CD4-positive, alpha-beta memory T cell (primary cell): ENCODE data around the gene TTC28. TPM values are rescaled to one million over a fixed set of nuclear protein-coding genes. Genes with fewer than 3 reads are reported as not detected.
"Not testable (repeated sequence)": the region's sequence is repeated elsewhere in the genome, so short reads cannot be mapped to it uniquely, and the experiment has no call there.

Experiments
- CTCF ChIA-PET: fragments of 350-600 bp; sonication (Branson Sonifier 250); formaldehyde crosslinking; loops from one replicate; lab custom pipeline; 2021; ENCODE audit warnings: inconsistent platforms; ENCODE audit not compliant: partially characterized antibody; lab: Charles Lee
- POLR2A ChIA-PET: fragments of 350-600 bp; sonication (Branson Sonifier 250); formaldehyde crosslinking; loops from one replicate; lab custom pipeline; 2021; ENCODE audit not compliant: partially characterized antibody; lab: Charles Lee
- DNase-seq, 5 donors: peaks; one replicate each; pipeline versions ENCODE4 v3.0.0 to v3.0.0-alpha.2; 2020 to 2022; ENCODE audit warnings: mixed read lengths in 1 of 5
- H3K27ac ChIP-seq: one replicate; pipeline ENCODE4 v1.7.0; 2013; ENCODE audit warnings: low read depth, low read length
- H3K27me3 ChIP-seq: 2 replicates; pipeline ENCODE4 v1.7.0; 2013; ENCODE audit warnings: mild to moderate bottlenecking, low read length, moderate library complexity; ENCODE audit not compliant: insufficient read depth
- H3K36me3 ChIP-seq: 2 replicates; pipeline ENCODE4 v1.7.0; 2013; ENCODE audit warnings: mild to moderate bottlenecking, low read length, moderate library complexity; ENCODE audit not compliant: insufficient read depth
- H3K4me1 ChIP-seq: 2 replicates; pipeline ENCODE4 v1.7.0; 2013; ENCODE audit warnings: mild to moderate bottlenecking, low read length, moderate library complexity; ENCODE audit not compliant: insufficient read depth
- H3K4me3 ChIP-seq, 2 donors: one replicate each; pipeline ENCODE4 v1.7.0; 2013; ENCODE audit warnings: low read length in 2 of 2, mild to moderate bottlenecking in 1 of 2
- H3K9me3 ChIP-seq, 2 donors: one replicate each; pipeline ENCODE4 v1.7.0; 2013; ENCODE audit warnings: low read length in 2 of 2, control low read depth in 1 of 2; ENCODE audit not compliant: control insufficient read depth in 1 of 2
- H3K27ac Mint-ChIP-seq, 7 donors: one replicate each; pipeline ENCODE4 v1.8.0; 2020 to 2021; ENCODE audit warnings: mixed read lengths in 7 of 7, mild to moderate bottlenecking in 6 of 7, inconsistent platforms in 3 of 7, moderate library complexity in 3 of 7
- H3K27me3 Mint-ChIP-seq, 2 donors: one replicate each; pipeline ENCODE4 v1.8.0; 2020 to 2021; ENCODE audit warnings: mixed read lengths in 2 of 2
- H3K36me3 Mint-ChIP-seq, 2 donors: one replicate each; pipeline ENCODE4 v1.8.0; 2020 to 2021; ENCODE audit warnings: mixed read lengths in 2 of 2, inconsistent platforms in 1 of 2, mild to moderate bottlenecking in 1 of 2
- H3K4me1 Mint-ChIP-seq, 4 donors: one replicate each; pipeline ENCODE4 v1.8.0; 2020 to 2021; ENCODE audit warnings: mixed read lengths in 4 of 4, mild to moderate bottlenecking in 1 of 4
- H3K4me3 Mint-ChIP-seq, 8 donors: one replicate each; pipeline ENCODE4 v1.8.0; 2020 to 2021; ENCODE audit warnings: mixed read lengths in 8 of 8, mild to moderate bottlenecking in 7 of 8, moderate library complexity in 6 of 8, inconsistent platforms in 3 of 8
- H3K9me3 Mint-ChIP-seq, 8 donors: one replicate each; pipeline ENCODE4 v1.8.0; 2020 to 2021; ENCODE audit warnings: mixed read lengths in 8 of 8, mild to moderate bottlenecking in 5 of 8, inconsistent platforms in 3 of 8, moderate library complexity in 1 of 8
- intact Hi-C: fragments of 100-400 bp; cut with micrococcal nuclease; formaldehyde crosslinking; loops from one replicate; pipeline ENCODE4 v1.15.1; 2023
- polyA plus RNA-seq, 2 donors: library from polyadenylated mRNA; unstranded; fragments of 300-500 nt; fragmentation: Illumina TruSeq; gene quantifications; one replicate each; pipeline ENCODE4 v1.2.3, GENCODE V29; 2021
- total RNA-seq, 2 experiments: library from RNA; stranded (reverse); gene quantifications; one replicate each; pipeline ENCODE4 v1.2.3, GENCODE V29; 2021

TTC28 gene
- total and polyA plus RNA-seq, 4 experiments from 2014 or later = 0.50 to 1.7 (median 1.6) TPM; not detected in 1

- H3K27me3 Mint-ChIP-seq, H3K4me1 ChIP-seq, POLR2A ChIA-PET, DNase-seq, H3K4me3 ChIP-seq, H3K36me3 ChIP-seq, H3K27me3 ChIP-seq, H3K4me3 Mint-ChIP-seq, H3K9me3 Mint-ChIP-seq, intact Hi-C loops, H3K4me1 Mint-ChIP-seq, H3K27ac ChIP-seq, H3K9me3 ChIP-seq, CTCF ChIA-PET: not testable (repeated sequence)
- H3K27ac Mint-ChIP-seq = peak overlapping the region in 1 of 7 donors; percentile 70
- H3K36me3 Mint-ChIP-seq = peaks cover 11 to 31% of the 10 kb centered on the region in 2 donors
Measured at GRCh38 chr22:28693041-28693760, 13.6 kb upstream of the TTC28 start.

DNA sequence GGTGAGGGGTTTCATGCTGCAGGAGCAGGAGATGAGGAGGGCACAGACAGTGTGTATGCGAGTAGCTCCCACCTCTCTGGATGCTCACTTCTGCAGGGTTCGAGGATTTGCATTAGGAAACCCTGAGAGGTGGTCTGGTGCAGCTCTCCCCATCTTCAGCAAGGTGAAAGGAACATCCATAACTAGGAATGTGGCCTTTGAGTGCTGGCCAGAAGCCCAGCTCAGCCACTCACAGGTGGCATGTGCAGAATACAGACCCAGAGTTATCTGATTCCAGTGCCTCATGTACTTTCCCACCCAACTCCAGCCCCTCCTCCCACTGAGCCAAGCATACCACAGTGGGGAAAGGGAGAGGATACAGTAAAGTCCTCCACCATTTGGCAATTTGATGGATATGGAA is 10.2 kb upstream of the TTC28 start:
- CTCF ChIA-PET, H3K36me3 ChIP-seq, H3K4me3 ChIP-seq, H3K9me3 ChIP-seq, H3K27me3 Mint-ChIP-seq, H3K9me3 Mint-ChIP-seq, H3K4me1 ChIP-seq, DNase-seq, H3K27me3 ChIP-seq, POLR2A ChIA-PET, intact Hi-C loops, H3K4me3 Mint-ChIP-seq, H3K27ac ChIP-seq, H3K4me1 Mint-ChIP-seq: not testable (repeated sequence)
- Mint-ChIP-seq H3K36me3 (peaks cover 11 to 28% of the 10 kb centered on the region in 2 donors), H3K27ac (peak overlapping the region in 1 of 7 donors; percentile 37)

DNA sequence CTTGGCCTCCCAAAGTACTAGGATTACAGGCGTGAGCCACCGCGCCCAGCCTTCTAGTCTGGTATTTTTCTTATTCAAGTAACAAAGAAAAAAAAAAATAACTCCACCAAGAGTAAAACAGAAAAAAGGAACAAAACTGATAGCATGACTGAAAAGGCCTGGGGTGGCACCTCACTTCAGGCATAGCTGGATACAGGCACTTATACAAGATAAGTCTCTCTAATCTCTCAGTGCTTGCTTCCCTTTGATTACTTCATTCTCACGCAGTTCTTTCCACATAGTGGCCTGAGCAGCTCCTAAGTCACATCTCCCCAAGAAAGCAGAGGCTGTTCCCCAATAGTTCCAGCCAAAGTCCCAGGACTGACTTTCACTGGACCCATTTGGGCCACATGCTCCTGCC is 3.3 kb upstream of the TTC28 start:
- DNase-seq, H3K36me3 ChIP-seq, H3K36me3 Mint-ChIP-seq, intact Hi-C loops, H3K9me3 Mint-ChIP-seq, H3K27me3 ChIP-seq, H3K4me1 ChIP-seq, H3K9me3 ChIP-seq, CTCF ChIA-PET, H3K4me3 ChIP-seq, POLR2A ChIA-PET, H3K27ac Mint-ChIP-seq, H3K27ac ChIP-seq, H3K4me3 Mint-ChIP-seq: not testable (repeated sequence)
- Mint-ChIP-seq H3K27me3 (peaks cover 22 to 36% of the 10 kb centered on the region in 2 donors), H3K4me1 (peaks cover 2 to 11% (median 6%) of the 10 kb centered on the region in 4 donors)

GRCh38 chr22:28680813-28681490 is 1.3 kb upstream of the TTC28 start:
- CTCF ChIA-PET, H3K4me3 ChIP-seq, H3K9me3 ChIP-seq, H3K27me3 ChIP-seq, H3K36me3 ChIP-seq, intact Hi-C loops, POLR2A ChIA-PET, H3K9me3 Mint-ChIP-seq, H3K36me3 Mint-ChIP-seq, H3K4me1 ChIP-seq, DNase-seq, H3K27ac ChIP-seq: not testable (repeated sequence)
- Mint-ChIP-seq H3K27me3 (peaks cover 26 to 35% of the 10 kb centered on the region in 2 donors), H3K4me3 (peak overlapping the region in 4 of 8 donors; percentile 10 to 69 (median 47)), H3K4me1 (peaks cover 2 to 11% (median 6%) of the 10 kb centered on the region in 4 donors), H3K27ac (peak overlapping the region in 1 of 7 donors; percentile 13)

GRCh38 chr22:28678778-28679610 is 646 bp downstream of the TTC28 start:
- CTCF ChIA-PET, H3K4me3 ChIP-seq, H3K9me3 Mint-ChIP-seq, H3K9me3 ChIP-seq, H3K36me3 Mint-ChIP-seq, DNase-seq, H3K36me3 ChIP-seq, intact Hi-C loops, H3K27ac ChIP-seq, POLR2A ChIA-PET: not testable (repeated sequence)
- Histone ChIP-seq H3K4me1 (peaks cover 23% of the 10 kb centered on the region), H3K27me3 (peaks cover 22% of the 10 kb centered on the region)
- peak overlapping the region in 1 of 7 donors; percentile 29 for H3K27ac Mint-ChIP-seq
- H3K4me1 Mint-ChIP-seq = peaks cover 11 to 28% (median 16%) of the 10 kb centered on the region in 4 donors
- peaks cover 34 to 47% of the 10 kb centered on the region in 2 donors for H3K27me3 Mint-ChIP-seq
- H3K4me3 Mint-ChIP-seq = peak overlapping the region; percentile 32 to 81 (median 64)

DNA sequence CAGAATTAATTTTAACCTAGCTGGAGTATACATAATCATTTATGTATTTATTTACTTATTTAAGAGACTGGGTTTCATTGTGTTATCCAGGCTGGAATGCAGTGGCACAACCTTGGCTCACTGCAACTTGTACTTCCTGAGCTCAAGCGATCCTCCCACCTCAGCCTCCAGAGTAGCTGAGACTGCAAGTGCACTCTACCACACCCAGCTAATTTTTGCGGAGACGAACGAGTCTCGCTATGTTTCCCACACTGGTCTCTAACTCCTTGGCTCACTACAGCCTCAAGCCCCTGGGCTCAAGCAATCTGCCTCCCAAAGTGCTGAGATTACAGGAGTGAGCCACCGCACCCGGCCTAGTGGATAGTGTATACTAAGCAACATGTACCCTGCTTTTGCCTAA is 1.5 kb downstream of the TTC28 start:
- Histone ChIP-seq H3K27me3 (peaks cover 22% of the 10 kb centered on the region), H3K4me1 (peaks cover 31% of the 10 kb centered on the region)
- H3K27ac ChIP-seq, intact Hi-C loops, H3K36me3 Mint-ChIP-seq, CTCF ChIA-PET, H3K9me3 Mint-ChIP-seq, H3K4me3 ChIP-seq, DNase-seq, H3K9me3 ChIP-seq, H3K36me3 ChIP-seq, POLR2A ChIA-PET, H3K27ac Mint-ChIP-seq: not testable (repeated sequence)
- Mint-ChIP-seq H3K4me3 (peak overlapping the region in 2 of 8 donors; percentile 13 to 24), H3K4me1 (peaks cover 17 to 36% (median 22%) of the 10 kb centered on the region in 4 donors), H3K27me3 (peaks cover 37 to 50% of the 10 kb centered on the region in 2 donors)

DNA sequence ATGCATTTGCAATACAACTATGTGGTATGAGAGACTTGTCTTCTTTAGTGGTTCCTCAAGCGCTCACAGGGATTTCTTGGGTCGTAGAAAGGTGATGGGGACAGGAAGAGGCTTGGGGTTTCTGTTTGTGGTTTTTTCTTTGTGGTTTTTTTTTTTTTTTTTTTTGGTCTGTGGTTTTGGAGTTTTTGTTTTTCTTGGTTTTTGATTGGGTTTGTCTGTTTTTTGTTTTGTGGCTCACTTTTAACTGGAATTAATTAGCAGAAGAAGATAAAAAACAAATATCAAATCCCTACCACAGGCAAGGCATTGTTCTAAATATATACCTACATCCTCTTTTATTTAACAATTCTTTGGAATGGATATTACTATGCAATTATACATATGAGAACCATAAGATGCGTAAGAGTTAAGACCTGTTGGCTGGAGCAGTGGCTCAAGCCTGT is 5.5 kb downstream of the TTC28 start:
- peaks cover 0 to 3% of the 10 kb centered on the region in 2 donors for H3K36me3 Mint-ChIP-seq
- ChIA-PET CTCF (no interaction called here), POLR2A (no interaction called here)
- Histone ChIP-seq H3K27ac (no peak overlapping the region), H3K4me1 (peaks cover 36% of the 10 kb centered on the region), H3K27me3 (peaks cover 36% of the 10 kb centered on the region), H3K9me3 (no peaks in the 10 kb centered on the region), H3K4me3 (no peak overlapping the region), H3K36me3 (no peaks in the 10 kb centered on the region)
- intact Hi-C loops = loop anchor here (5.0 kb wide), 2 partner anchors 47 to 68 kb away; partner anchors contain the start of genes CHEK2 and HSCB
- peak overlapping the region; percentile 70 to 95 (median 86) for H3K4me3 Mint-ChIP-seq
- H3K4me1 Mint-ChIP-seq = peaks cover 16 to 39% (median 23%) of the 10 kb centered on the region in 4 donors
- peaks cover 38 to 49% of the 10 kb centered on the region in 2 donors for H3K27me3 Mint-ChIP-seq
- peaks cover 0 to 14% (median 9%) of the 10 kb centered on the region in 8 donors for H3K9me3 Mint-ChIP-seq
- peak; percentile 68 to 72 (median 69) for DNase-seq
- peak overlapping the region in 6 of 7 donors; percentile 95 to 100 (median 98) for H3K27ac Mint-ChIP-seq
